HG02610 (cell line): ENCODE measurements around the gene RAB4B.
"Not testable (repeated sequence)": the region's sequence is repeated elsewhere in the genome, so short reads cannot be mapped to it uniquely, and the experiment has no call there.

Experiments used
- ATAC-seq: cut with Tn5 transposase; IDR thresholded peaks from one replicate; pipeline ENCODE4 v1.9.1; 2021; ENCODE audit warnings: mild to moderate bottlenecking, moderate library complexity; ENCODE audit not compliant: unreplicated experiment

The RAB4B gene

GRCh38 chr19:40776932-40777644, 959 bp upstream of the RAB4B start:
- ATAC-seq, result peak; percentile 58

GRCh38 chr19:40777645-40777936, 456 bp upstream of the RAB4B start:
- no peak for ATAC-seq

GRCh38 chr19:40778706-40779284, 748 bp downstream of the RAB4B start:
- no peak for ATAC-seq

- no peak for ATAC-seq
Observed at GRCh38 chr19:40780582-40780981, 2.5 kb downstream of the RAB4B start.

GRCh38 chr19:40781140-40781539, 3.1 kb downstream of the RAB4B start:
- ATAC-seq, result no peak

- no peak for ATAC-seq
Observed at GRCh38 chr19:40783711-40784110, 5.7 kb downstream of the RAB4B start.

GRCh38 chr19:40784146-40784545, 6.1 kb downstream of the RAB4B start:
- not testable (repeated sequence) for ATAC-seq

GRCh38 chr19:40785526-40785925, 7.5 kb downstream of the RAB4B start:
- ATAC-seq, result no peak

- ATAC-seq, result no peak
Observed at GRCh38 chr19:40786060-40787037, 8.3 kb downstream of the RAB4B start.

GRCh38 chr19:40791349-40791748, 13.3 kb downstream of the RAB4B start:
- no peak for ATAC-seq

GRCh38 chr19:40791996-40792395, 13.9 kb downstream of the RAB4B start:
- ATAC-seq, result no peak

GRCh38 chr19:40797166-40797962, 19.3 kb downstream of the RAB4B start:
- no peak for ATAC-seq

- no peak for ATAC-seq
Observed at GRCh38 chr19:40797963-40798682, 20.1 kb downstream of the RAB4B start.

- peak; percentile 75 for ATAC-seq
Observed at GRCh38 chr19:40798683-40799557, 20.9 kb downstream of the RAB4B start, which contains the start of gene EGLN2. TSS of gene EGLN2 (plus strand) at chr19:40799191. CDS start at chr19:40800573, 1,382 bp downstream.

- ATAC-seq, result no peak
Observed at GRCh38 chr19:40799558-40800338, 21.7 kb downstream of the RAB4B start.

- ATAC-seq, result no peak
Observed at GRCh38 chr19:40800339-40800996, 22.4 kb downstream of the RAB4B start.

- no peak for ATAC-seq
Observed at GRCh38 chr19:40800997-40801377, 22.9 kb downstream of the RAB4B start.
